ENCODE measurements around the gene COX20.

The COX20 gene

GRCh38 chr1:244801246-244801645 lies 34.2 kb upstream of the COX20 start:
- no peak for TF ChIP-seq FOXP2 (optimal IDR thresholded peaks at IDR 0.05; ENCODE audit: borderline replicate concordance, extremely low read depth, extremely low read length, insufficient read depth)
- no peak for TF ChIP-seq REST (IDR thresholded peaks at IDR 0.05; ENCODE audit: insufficient read depth in 1 of 2, low read depth in 2 of 2, low read length in 2 of 2)
- TF ChIP-seq TAF1 (IDR thresholded peaks at IDR 0.05; ENCODE audit: borderline replicate concordance, insufficient read depth, low read length) = no peak
- no peak for TF ChIP-seq SIN3A (IDR thresholded peaks at IDR 0.05; ENCODE audit: borderline replicate concordance, insufficient read depth, low read length)
- no peak for TF ChIP-seq POLR2AphosphoS5 (IDR thresholded peaks at IDR 0.05; ENCODE audit: low read depth, low read length)

DNA sequence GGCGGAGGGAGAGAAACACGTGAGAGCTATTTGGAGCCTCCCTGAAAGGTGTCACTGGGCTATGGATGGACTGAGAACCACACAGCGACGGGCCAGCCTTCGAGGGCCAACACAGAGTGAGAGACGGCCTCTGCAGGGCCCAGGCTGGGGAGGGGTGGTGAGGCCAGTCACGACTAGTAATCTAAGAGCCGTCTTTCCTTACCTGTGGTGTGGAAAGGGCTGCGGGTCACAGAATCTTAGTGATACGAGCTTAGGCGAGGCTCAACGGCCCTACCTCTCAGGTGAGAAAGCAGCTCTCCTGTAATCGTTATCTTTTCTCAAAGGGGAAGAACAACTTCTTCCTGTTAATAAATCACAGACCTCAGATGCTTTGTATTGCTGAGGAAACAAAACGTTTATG lies 33.4 kb upstream of the COX20 start:
- TF ChIP-seq FOXP2 (optimal IDR thresholded peaks at IDR 0.05; ENCODE audit: borderline replicate concordance, extremely low read depth, extremely low read length, insufficient read depth) = no peak
- TF ChIP-seq TAF1 (IDR thresholded peaks at IDR 0.05; ENCODE audit: borderline replicate concordance, insufficient read depth, low read length) = no peak
- TF ChIP-seq REST (IDR thresholded peaks at IDR 0.05; ENCODE audit: insufficient read depth in 1 of 2, low read depth in 2 of 2, low read length in 2 of 2) = no peak
- no peak for TF ChIP-seq POLR2AphosphoS5 (IDR thresholded peaks at IDR 0.05; ENCODE audit: low read depth, low read length)
- no peak for TF ChIP-seq SIN3A (IDR thresholded peaks at IDR 0.05; ENCODE audit: borderline replicate concordance, insufficient read depth, low read length)

DNA sequence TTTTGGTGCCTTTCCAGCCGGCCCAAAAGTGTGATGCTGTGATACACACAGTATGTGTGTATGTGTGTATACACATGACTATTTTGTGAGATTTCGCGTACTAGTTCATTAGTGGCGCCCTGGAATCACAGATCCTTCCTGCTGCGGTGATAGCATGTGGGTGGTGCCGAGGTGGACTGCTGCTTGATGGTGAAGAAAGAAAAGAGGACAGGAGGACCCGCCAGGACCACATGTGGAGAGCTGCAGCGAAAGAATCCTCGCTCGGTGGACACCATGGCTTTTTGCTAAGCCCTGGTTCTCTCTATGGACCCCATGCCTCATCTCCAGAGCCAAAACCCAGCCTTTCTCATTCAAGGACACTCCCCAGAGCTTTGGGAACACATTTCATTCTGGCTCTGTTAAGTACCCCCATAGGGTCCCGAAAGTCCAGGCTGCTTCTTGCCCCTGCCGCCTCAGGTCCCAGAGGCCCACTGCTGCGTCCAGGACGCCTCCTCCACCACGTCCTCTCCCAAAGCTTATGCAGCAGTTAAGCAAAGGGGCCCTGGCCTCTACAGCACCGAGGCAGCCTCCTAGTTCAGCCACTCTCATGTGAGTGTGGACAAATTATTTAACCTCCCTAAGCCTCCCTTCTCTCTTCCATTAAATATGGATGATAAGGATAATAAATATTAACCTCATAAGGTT lies 32.8 kb upstream of the COX20 start:
- no peak for TF ChIP-seq REST (IDR thresholded peaks at IDR 0.05; ENCODE audit: insufficient read depth in 1 of 2, low read depth in 2 of 2, low read length in 2 of 2)
- TF ChIP-seq TAF1 (IDR thresholded peaks at IDR 0.05; ENCODE audit: borderline replicate concordance, insufficient read depth, low read length) = no peak
- TF ChIP-seq POLR2AphosphoS5 (IDR thresholded peaks at IDR 0.05; ENCODE audit: low read depth, low read length) = no peak
- TF ChIP-seq FOXP2 (optimal IDR thresholded peaks at IDR 0.05; ENCODE audit: borderline replicate concordance, extremely low read depth, extremely low read length, insufficient read depth) = no peak
- no peak for TF ChIP-seq SIN3A (IDR thresholded peaks at IDR 0.05; ENCODE audit: borderline replicate concordance, insufficient read depth, low read length)

GRCh38 chr1:244804841-244805240 lies 30.6 kb upstream of the COX20 start:
- TF ChIP-seq SIN3A (IDR thresholded peaks at IDR 0.05; ENCODE audit: borderline replicate concordance, insufficient read depth, low read length) (no peak), TAF1 (IDR thresholded peaks at IDR 0.05; ENCODE audit: borderline replicate concordance, insufficient read depth, low read length) (no peak), FOXP2 (optimal IDR thresholded peaks at IDR 0.05; ENCODE audit: borderline replicate concordance, extremely low read depth, extremely low read length, insufficient read depth) (no peak), REST (IDR thresholded peaks at IDR 0.05; ENCODE audit: insufficient read depth in 1 of 2, low read depth in 2 of 2, low read length in 2 of 2) (no peak), POLR2AphosphoS5 (IDR thresholded peaks at IDR 0.05; ENCODE audit: low read depth, low read length) (no peak)
